ENCODE data around the gene LONP2.

- TF ChIP-seq MAX (IDR thresholded peaks at IDR 0.05) (no peak), REST (IDR thresholded peaks at IDR 0.05) (no peak), CTCF (IDR thresholded peaks at IDR 0.05; ENCODE audit: low read depth, low read length, missing input control) (no peak), GABPA (IDR thresholded peaks at IDR 0.05 in 1 of 2, conservative IDR thresholded peaks at IDR 0.05 in 1 of 2) (no peak), TAF1 (conservative IDR thresholded peaks at IDR 0.05) (no peak), YY1 (IDR thresholded peaks at IDR 0.05) (no peak), EGR1 (IDR thresholded peaks at IDR 0.05; ENCODE audit: low read depth in 2 of 2) (no peak), RAD21 (IDR thresholded peaks at IDR 0.05) (peak in 1 of 2 donors; percentile 45), FOXA1 (IDR thresholded peaks at IDR 0.05) (no peak), ATF3 (IDR thresholded peaks at IDR 0.05) (peak; percentile 37), JUND (IDR thresholded peaks at IDR 0.05) (peak in 1 of 2 donors; percentile 14), HNF4A (conservative IDR thresholded peaks at IDR 0.05) (peak in 1 of 2 donors; percentile 83), ZBTB33 (IDR thresholded peaks at IDR 0.05) (no peak)
Observed at GRCh38 chr16:48215738-48216137, 28.4 kb upstream of the LONP2 start.
